Subcutaneous adipose tissue (tissue), 4 donors: ENCODE measurements around the gene LRP1B. TPM values are rescaled to one million over a fixed set of nuclear protein-coding genes. Genes with fewer than 3 reads are reported as not detected.

ENCODE experiments used
- total RNA-seq, 4 donors: library from RNA; depleted of rRNA; stranded (reverse); fragments of >200 nt; gene quantifications; one replicate each; pipeline ENCODE4 v1.1.0, GENCODE V29; 2016
- TF ChIP-seq, protein P1 (sequence below): fragments of 450-650 bp; IDR thresholded peaks from one replicate; pipeline ENCODE4 v1.5.1; 2016; ENCODE audit warnings: low read depth, mild to moderate bottlenecking, control low read depth, antibody characterized with exemption, moderate library complexity

Gene LRP1B
- total RNA-seq, 4 donors from 2014 or later = 4.2 to 50.2 (median 14.7) TPM

DNA sequence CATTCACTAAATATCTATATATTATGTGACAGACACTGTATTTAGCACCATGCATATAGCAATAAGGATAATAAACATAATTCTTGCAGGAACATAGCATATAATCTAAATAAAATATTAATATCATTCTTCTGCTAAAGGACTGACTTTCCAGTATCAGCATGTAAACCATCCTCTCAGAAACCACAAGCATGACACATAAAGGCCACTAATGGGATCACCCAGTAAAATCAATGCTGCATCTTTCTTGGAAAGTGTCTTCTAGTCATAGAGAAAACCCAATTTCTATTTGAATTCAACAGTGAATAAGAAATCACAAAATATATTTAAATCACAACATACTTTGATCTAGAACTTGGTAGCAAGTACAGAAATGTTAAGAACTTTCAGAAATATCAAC, 5.8 kb upstream of the LRP1B start:
- TF ChIP-seq, protein P1, sequence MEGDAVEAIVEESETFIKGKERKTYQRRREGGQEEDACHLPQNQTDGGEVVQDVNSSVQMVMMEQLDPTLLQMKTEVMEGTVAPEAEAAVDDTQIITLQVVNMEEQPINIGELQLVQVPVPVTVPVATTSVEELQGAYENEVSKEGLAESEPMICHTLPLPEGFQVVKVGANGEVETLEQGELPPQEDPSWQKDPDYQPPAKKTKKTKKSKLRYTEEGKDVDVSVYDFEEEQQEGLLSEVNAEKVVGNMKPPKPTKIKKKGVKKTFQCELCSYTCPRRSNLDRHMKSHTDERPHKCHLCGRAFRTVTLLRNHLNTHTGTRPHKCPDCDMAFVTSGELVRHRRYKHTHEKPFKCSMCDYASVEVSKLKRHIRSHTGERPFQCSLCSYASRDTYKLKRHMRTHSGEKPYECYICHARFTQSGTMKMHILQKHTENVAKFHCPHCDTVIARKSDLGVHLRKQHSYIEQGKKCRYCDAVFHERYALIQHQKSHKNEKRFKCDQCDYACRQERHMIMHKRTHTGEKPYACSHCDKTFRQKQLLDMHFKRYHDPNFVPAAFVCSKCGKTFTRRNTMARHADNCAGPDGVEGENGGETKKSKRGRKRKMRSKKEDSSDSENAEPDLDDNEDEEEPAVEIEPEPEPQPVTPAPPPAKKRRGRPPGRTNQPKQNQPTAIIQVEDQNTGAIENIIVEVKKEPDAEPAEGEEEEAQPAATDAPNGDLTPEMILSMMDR = no peak

DNA sequence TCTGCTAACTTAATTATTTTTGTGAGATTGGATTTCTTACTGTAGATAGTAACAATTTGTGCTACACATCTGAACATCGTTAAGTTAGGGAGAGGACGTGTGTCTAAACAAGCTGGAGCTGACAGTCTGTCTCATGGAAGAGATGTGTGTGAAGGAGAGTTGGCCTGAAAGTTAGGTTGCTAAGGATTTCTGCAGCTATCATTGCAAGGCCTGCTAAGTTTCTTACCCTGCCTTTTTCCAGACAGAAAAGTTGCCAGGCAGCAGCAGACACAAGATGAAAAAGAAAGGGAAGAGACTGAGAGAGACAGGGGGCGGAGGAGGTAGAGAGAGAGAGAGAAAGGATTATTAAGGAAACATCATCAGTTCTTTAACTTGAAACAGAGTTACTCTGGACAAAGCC, 4.1 kb upstream of the LRP1B start:
- TF ChIP-seq, protein P1 = no peak

DNA sequence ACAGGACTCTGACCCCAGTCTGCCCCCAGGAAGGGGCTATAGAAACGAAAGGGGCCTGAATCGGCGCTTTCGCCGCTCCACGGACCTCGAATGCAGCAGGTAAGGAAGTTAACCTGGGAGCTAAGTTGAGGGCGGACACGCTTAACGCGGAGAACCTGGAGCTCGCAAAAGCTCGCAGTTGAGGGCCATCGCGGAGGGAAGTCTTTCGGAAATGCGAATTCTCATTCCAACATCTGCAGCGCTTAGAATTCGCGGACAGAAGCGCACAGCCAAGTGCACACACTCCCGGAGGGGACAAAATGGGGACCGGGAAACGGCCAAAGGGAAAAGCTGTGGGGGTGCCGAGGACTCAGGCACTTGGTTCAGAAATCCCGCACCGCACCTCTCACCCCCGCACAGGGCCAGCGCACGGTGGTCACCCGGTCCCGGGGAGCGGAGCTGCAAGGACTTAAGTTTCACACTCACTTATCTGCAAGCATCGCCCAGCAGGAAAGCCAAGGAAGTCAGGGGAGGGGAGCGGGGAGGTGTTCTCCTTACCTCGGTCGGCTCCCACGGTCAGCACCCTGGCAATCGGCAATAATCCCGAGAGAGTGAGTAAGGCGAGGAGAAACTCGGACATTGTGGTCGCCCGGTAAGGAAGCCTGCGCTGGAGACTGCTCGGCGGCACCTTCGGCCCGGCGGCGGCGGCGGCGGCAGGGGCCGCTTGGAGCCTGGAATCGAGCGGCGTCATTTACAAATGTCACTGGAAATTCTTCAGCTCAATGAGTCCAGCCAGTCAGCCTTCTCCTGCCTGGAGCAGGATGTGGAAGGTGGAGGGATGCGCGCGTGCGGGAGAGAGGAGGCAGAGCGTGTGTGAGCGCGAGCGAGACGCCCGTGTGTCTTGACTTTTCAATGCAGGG, 456 bp downstream of the LRP1B start:
- TF ChIP-seq, protein P1 = no peak

DNA sequence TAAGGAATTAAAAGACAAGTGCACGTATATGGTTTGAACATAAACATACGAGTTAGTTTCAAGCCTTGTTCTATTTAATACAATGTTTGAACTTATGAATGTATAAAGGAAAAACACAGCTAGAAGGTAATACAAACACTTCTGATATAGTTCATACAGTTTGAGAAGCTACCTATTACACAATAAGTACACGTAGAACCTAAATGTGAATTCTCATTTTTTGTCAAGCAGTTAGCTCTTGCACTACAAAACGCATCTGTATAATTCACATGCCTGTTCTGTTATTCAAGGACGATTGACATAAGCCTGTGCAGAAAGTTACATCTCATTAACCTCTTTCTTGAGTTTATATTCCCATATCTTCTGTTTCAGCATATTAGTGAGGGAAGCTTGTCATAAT, 2.7 kb downstream of the LRP1B start:
- TF ChIP-seq, protein P1 = no peak

DNA sequence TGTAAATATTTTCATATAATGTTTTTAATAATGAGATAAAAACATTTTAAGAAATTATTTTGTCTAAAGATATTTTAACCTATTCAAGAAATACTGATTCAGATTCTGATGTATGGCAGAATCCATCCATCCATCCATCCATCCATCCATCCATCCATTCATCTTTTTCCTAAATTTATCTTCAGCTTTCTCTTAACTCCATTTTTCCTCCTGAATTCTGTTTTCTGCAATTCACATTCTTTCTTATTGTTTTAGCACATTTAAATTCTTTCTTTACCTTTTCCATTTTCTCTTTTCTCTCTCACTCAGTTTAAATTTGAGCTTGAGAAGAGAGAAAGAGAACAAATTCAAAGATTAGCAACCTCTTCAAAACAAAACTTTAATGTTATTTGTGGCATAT, 3.6 kb downstream of the LRP1B start:
- TF ChIP-seq, protein P1 = no peak

DNA sequence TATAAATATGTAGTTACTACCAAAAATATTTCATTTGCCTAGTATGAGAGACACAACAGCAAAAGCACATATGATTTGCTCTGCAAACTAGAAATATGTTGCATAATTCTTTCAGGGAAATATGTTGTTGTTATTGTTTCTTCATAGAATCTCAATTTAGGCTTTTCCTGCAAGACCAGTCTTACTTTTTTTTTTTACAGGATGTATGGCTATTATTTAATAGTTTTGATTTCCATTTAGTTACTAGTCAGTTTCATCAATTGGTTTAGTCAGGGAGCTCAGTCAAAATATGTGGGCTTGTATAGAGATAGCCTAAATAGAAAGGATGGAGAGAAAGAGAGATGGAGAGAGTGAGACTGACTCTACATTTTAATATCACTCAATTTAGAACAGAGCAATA, 6.1 kb downstream of the LRP1B start:
- TF ChIP-seq, protein P1 = no peak

DNA sequence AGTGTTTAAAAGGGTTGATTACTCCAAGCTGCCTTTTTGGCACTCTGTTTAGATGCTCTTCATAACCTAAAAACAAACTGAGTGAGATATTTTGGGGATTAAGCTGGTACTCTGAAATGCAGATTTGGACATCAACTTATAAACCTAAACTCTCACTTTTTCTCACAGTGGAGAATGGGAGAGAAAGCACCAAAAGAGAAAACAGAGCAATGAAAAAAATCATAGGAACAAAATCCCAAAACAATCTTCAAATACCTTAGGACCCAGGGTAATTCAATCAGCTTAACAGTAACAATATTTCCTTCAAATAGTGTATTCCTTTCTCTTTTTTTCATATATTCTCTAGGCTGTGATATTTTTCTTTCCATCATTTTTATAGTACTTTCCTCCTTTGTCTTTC, 11.5 kb downstream of the LRP1B start:
- TF ChIP-seq, protein P1 = no peak
